Astrocyte (in vitro differentiated cells and primary cell): ENCODE measurements around the gene SRD5A1. TPM values are rescaled to one million over a fixed set of nuclear protein-coding genes. Genes with fewer than 3 reads are reported as not detected.
A peak's percentile ranks its signal among the peaks of the same experiment; 100 is the strongest.

ENCODE experiments used
- DNase-seq: peaks from one replicate; pipeline ENCODE4 v3.0.0-alpha.2; 2010; ENCODE audit warnings: low read depth
- FAIRE-seq: peaks from 2 replicates; lab custom pipeline; 2011; peaks lifted over from hg19 to GRCh38; lab: Jason Lieb, UNC
- H2AFZ ChIP-seq: 2 replicates; pipeline ENCODE4 v1.6.0; 2012; ENCODE audit warnings: low read depth, low read length, inconsistent platforms
- H3K27ac ChIP-seq: 2 replicates; pipeline ENCODE4 v1.5.1; 2011; ENCODE audit warnings: low read depth, low read length, inconsistent platforms
- H3K27me3 ChIP-seq: 2 replicates; pipeline ENCODE4 v1.6.0; 2011; ENCODE audit warnings: low read length, inconsistent platforms; ENCODE audit not compliant: insufficient read depth
- H3K36me3 ChIP-seq: 2 replicates; pipeline ENCODE4 v1.5.1; 2011; ENCODE audit warnings: low read length, inconsistent platforms; ENCODE audit not compliant: insufficient read depth
- H3K4me1 ChIP-seq: 2 replicates; pipeline ENCODE4 v1.5.1; 2011; ENCODE audit warnings: low read length, inconsistent platforms; ENCODE audit not compliant: insufficient read depth
- H3K4me2 ChIP-seq: 2 replicates; pipeline ENCODE4 v1.6.0; 2012; ENCODE audit warnings: low read length, inconsistent platforms
- H3K4me3 ChIP-seq: 2 replicates; pipeline ENCODE4 v1.5.1; 2011; ENCODE audit warnings: low read depth, mild to moderate bottlenecking, low read length, inconsistent platforms; ENCODE audit not compliant: insufficient read depth
- H3K79me2 ChIP-seq: 2 replicates; pipeline ENCODE4 v1.6.0; 2012; ENCODE audit warnings: mild to moderate bottlenecking, low read length, inconsistent platforms; ENCODE audit not compliant: insufficient read depth
- H3K9ac ChIP-seq: 2 replicates; pipeline ENCODE4 v1.6.0; 2012; ENCODE audit warnings: mild to moderate bottlenecking, low read length, inconsistent platforms
- H3K9me3 ChIP-seq: 2 replicates; pipeline ENCODE4 v1.5.1; 2012; ENCODE audit warnings: low read depth, mild to moderate bottlenecking, low read length, inconsistent platforms; ENCODE audit not compliant: insufficient read depth
- H4K20me1 ChIP-seq: 2 replicates; pipeline ENCODE4 v1.6.0; 2012; ENCODE audit warnings: low read length, inconsistent platforms; ENCODE audit not compliant: insufficient read depth
- H3K27ac Mint-ChIP-seq: one replicate; pipeline ENCODE4 v1.8.0; 2021; ENCODE audit warnings: mild to moderate bottlenecking, mixed read lengths; ENCODE audit not compliant: unreplicated experiment
- H3K27me3 Mint-ChIP-seq: one replicate; pipeline ENCODE4 v1.8.0; 2021; ENCODE audit warnings: low read depth, mixed read lengths; ENCODE audit not compliant: unreplicated experiment
- H3K36me3 Mint-ChIP-seq: one replicate; pipeline ENCODE4 v1.8.0; 2021; ENCODE audit warnings: low read depth, mixed read lengths; ENCODE audit not compliant: unreplicated experiment
- H3K4me1 Mint-ChIP-seq: one replicate; pipeline ENCODE4 v1.8.0; 2021; ENCODE audit warnings: low read depth, mixed read lengths; ENCODE audit not compliant: unreplicated experiment
- H3K4me3 Mint-ChIP-seq: one replicate; pipeline ENCODE4 v1.8.0; 2021; ENCODE audit warnings: mild to moderate bottlenecking, moderate library complexity, mixed read lengths; ENCODE audit not compliant: unreplicated experiment
- H3K9me3 Mint-ChIP-seq: one replicate; pipeline ENCODE4 v1.8.0; 2021; ENCODE audit warnings: mild to moderate bottlenecking, mixed read lengths; ENCODE audit not compliant: unreplicated experiment
- EZH2 ChIP-seq: IDR thresholded peaks from 2 replicates; pipeline ENCODE4 v1.6.1; 2012; ENCODE audit warnings: mild to moderate bottlenecking, low read length, inconsistent platforms; ENCODE audit not compliant: insufficient read depth
- total RNA-seq: library from RNA; stranded (reverse); gene quantifications from 2 replicates; pipeline ENCODE4 v1.2.1, GENCODE V29; 2021
- TF ChIP-seq, protein P1 (sequence below): IDR thresholded peaks from 2 replicates; pipeline ENCODE4 v1.5.1; 2011; ENCODE audit warnings: low read depth, mild to moderate bottlenecking, inconsistent platforms, low read length, moderate library complexity; ENCODE audit not compliant: insufficient read depth

SRD5A1 gene
- total RNA-seq, 1 donor from 2014 or later, result 27.6 TPM

DNA sequence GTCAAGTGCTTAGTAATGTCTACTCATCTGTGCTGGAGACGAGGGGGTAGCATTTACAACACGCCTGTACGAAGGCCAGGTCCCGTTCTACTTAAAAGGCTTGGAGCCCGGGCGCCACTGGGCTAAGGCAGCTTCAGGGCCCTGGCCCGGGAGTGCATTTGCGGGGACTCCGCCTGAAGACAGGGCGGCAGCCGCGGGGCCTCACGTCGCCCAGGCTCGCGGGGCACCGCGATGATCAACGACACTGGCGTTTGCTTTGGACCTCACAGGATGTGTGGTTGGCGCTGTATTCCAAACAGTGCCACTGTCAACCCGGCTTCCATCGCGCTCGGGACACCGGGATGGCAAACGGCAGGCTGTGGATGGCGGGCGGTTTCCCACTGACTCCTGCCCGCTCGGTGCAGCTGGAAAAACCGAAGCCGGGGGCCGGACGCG is 78.9 kb downstream of the SRD5A1 start:
- Mint-ChIP-seq H3K9me3 (no peaks in the 10 kb centered on the region), H3K4me1 (peaks cover 22% of the 10 kb centered on the region), H3K36me3 (peaks cover 4% of the 10 kb centered on the region), H3K27ac (peak overlapping the region; percentile 93), H3K27me3 (peaks cover 1% of the 10 kb centered on the region), H3K4me3 (peak overlapping the region; percentile 88)
- H3K4me3 ChIP-seq, result peak overlapping the region; percentile 70
- no peak for DNase-seq
- peak overlapping the region; percentile 91 for H2AFZ ChIP-seq
- peak overlapping the region; percentile 92 for H3K4me2 ChIP-seq
- H3K36me3 ChIP-seq, result no peaks in the 10 kb centered on the region
- peaks cover 30% of the 10 kb centered on the region for H3K79me2 ChIP-seq
- H3K27ac ChIP-seq, result peak overlapping the region; percentile 90
- no peaks in the 10 kb centered on the region for H3K27me3 ChIP-seq
- H3K9me3 ChIP-seq, result no peaks in the 10 kb centered on the region
- no peak for TF ChIP-seq EZH2
- TF ChIP-seq, protein P1, sequence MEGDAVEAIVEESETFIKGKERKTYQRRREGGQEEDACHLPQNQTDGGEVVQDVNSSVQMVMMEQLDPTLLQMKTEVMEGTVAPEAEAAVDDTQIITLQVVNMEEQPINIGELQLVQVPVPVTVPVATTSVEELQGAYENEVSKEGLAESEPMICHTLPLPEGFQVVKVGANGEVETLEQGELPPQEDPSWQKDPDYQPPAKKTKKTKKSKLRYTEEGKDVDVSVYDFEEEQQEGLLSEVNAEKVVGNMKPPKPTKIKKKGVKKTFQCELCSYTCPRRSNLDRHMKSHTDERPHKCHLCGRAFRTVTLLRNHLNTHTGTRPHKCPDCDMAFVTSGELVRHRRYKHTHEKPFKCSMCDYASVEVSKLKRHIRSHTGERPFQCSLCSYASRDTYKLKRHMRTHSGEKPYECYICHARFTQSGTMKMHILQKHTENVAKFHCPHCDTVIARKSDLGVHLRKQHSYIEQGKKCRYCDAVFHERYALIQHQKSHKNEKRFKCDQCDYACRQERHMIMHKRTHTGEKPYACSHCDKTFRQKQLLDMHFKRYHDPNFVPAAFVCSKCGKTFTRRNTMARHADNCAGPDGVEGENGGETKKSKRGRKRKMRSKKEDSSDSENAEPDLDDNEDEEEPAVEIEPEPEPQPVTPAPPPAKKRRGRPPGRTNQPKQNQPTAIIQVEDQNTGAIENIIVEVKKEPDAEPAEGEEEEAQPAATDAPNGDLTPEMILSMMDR, result peak; percentile 23
- peaks cover 27% of the 10 kb centered on the region for H4K20me1 ChIP-seq
- peaks cover 13% of the 10 kb centered on the region for H3K4me1 ChIP-seq
- H3K9ac ChIP-seq, result peak overlapping the region; percentile 88
- no peak for FAIRE-seq

DNA sequence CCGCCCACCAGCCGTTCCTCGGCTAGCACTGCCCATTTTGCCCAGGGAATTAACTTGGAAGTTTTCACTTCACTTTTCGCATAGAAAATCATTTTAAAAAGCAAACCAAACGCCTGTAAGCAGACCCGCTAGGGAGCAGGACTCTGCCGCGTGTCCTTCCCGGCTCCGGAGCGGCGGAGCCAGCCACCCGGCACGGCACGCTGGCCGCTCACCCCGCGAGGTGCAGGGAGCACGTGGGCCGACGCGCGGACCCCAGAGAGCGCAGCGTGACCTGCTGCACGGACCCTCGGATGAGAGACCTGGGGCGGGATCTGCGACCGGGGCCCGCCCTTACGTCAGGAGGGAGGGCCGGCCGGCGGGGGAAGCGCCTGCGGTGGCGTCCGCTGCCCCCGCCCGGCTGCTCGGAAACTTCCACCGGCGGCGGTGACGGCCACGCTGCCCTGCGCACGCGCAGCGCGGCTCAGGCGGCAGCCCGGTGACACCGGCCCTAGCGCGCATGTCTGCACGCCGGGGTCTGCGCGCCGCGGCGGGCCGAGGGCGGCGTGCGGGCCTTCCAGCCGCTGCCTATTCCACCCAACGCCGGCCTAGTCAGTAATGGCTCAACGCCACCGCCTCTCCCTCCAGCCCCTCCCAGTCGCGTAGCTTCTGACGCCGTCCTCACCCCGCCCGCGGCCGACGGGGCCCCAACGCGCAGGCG is 79.5 kb downstream of the SRD5A1 start:
- DNase-seq (no peak), FAIRE-seq (no peak)
- H3K36me3 Mint-ChIP-seq, result peaks cover 6% of the 10 kb centered on the region
- H3K4me1 Mint-ChIP-seq, result peaks cover 24% of the 10 kb centered on the region
- H3K27ac Mint-ChIP-seq, result peak overlapping the region; percentile 93
- H3K27ac ChIP-seq, result peak overlapping the region; percentile 90
- no peaks in the 10 kb centered on the region for H3K9me3 Mint-ChIP-seq
- H3K4me3 ChIP-seq, result peak overlapping the region; percentile 70
- no peaks in the 10 kb centered on the region for H3K27me3 Mint-ChIP-seq
- peak overlapping the region; percentile 88 for H3K9ac ChIP-seq
- no peaks in the 10 kb centered on the region for H3K27me3 ChIP-seq
- peaks cover 13% of the 10 kb centered on the region for H3K4me1 ChIP-seq
- H3K4me3 Mint-ChIP-seq, result peak overlapping the region; percentile 88
- TF ChIP-seq, protein P1, result no peak
- peak overlapping the region; percentile 92 for H3K4me2 ChIP-seq
- peaks cover 33% of the 10 kb centered on the region for H4K20me1 ChIP-seq
- peak overlapping the region; percentile 91 for H2AFZ ChIP-seq
- H3K9me3 ChIP-seq, result no peaks in the 10 kb centered on the region
- H3K36me3 ChIP-seq, result no peaks in the 10 kb centered on the region
- H3K79me2 ChIP-seq, result peaks cover 36% of the 10 kb centered on the region
